Body of pancreas (tissue), 4 donors: ENCODE data around the gene CHSY1. TPM values are rescaled to one million over a fixed set of nuclear protein-coding genes. Genes with fewer than 3 reads are reported as not detected.
"Not testable (repeated sequence)": the region's sequence is repeated elsewhere in the genome, so short reads cannot be mapped to it uniquely, and the experiment has no call there.

Source experiments
- ATAC-seq: fragments of 150-250 bp; one replicate; pipeline ENCODE4 v1.9.1; 2016
- DNase-seq, 4 donors: peaks; one replicate each; pipeline ENCODE4 v3.0.0-alpha.2; 2019
- H3K27ac ChIP-seq, 4 donors: fragments of 200-600 bp; sonication (generic); 1 replicate in 3 of 4; 2 replicates in 1 of 4; pipeline versions ENCODE4 v1.5.1 to v1.6.1; 2016 to 2019; ENCODE audit warnings: mild to moderate bottlenecking in 1 of 4, mixed read lengths in 1 of 4, moderate library complexity in 1 of 4
- H3K27me3 ChIP-seq, 2 donors: fragments of 200-600 bp; sonication (generic); one replicate each; pipeline ENCODE4 v1.6.0; 2016; ENCODE audit warnings: mild to moderate bottlenecking in 1 of 2
- H3K36me3 ChIP-seq, 2 donors: fragments of 200-600 bp; sonication (generic); replicated peaks in 1 of 2; 2 replicates each; pipeline ENCODE4 v1.5.1; 2016; ENCODE audit warnings: low read depth in 2 of 2; ENCODE audit not compliant: insufficient read depth in 1 of 2
- H3K4me1 ChIP-seq: fragments of 200-600 bp; sonication (generic); one replicate; pipeline ENCODE4 v1.6.0; 2016
- H3K4me3 ChIP-seq, 2 donors: fragments of 200-600 bp; sonication (generic); 1 replicate in 1 of 2; 2 replicates in 1 of 2; pipeline ENCODE4 v1.5.1; 2016 to 2019
- H3K9me3 ChIP-seq, 3 donors: fragments of 200-600 bp; sonication (generic); 1 replicate in 2 of 3; 2 replicates in 1 of 3; pipeline ENCODE4 v1.5.1; 2016
- POLR2A ChIP-seq, 3 donors: fragments of 450-650 bp; IDR thresholded peaks; one replicate each; pipeline ENCODE4 v1.6.1; 2016; ENCODE audit warnings: antibody characterized with exemption in 3 of 3, mild to moderate bottlenecking in 2 of 3
- WGBS, 2 donors: methylation state at CpG; one replicate each; pipeline ENCODE4 v1.1.5; 2017; 5-methylcytosine and 5-hydroxymethylcytosine counted together
- intact Hi-C: fragments of 100-400 bp; cut with DNase I; formaldehyde crosslinking; loops from one replicate; pipeline ENCODE4 v1.15.1; 2023
- total RNA-seq, 2 donors: library from RNA; depleted of rRNA; stranded (reverse); fragments of >200 nt; gene quantifications; one replicate each; pipeline ENCODE4 v1.1.0, GENCODE V29; 2016
- TF ChIP-seq, protein P1 (sequence below), 7 experiments: fragments of 450-650 bp in 4 of 7; fragments of 200-600 bp in 3 of 7; sonication (generic) in 3 of 7; IDR thresholded peaks; one replicate each; pipeline ENCODE4 v1.5.1; 2016 to 2019; ENCODE audit warnings: antibody characterized with exemption in 7 of 7

CHSY1 gene
- total RNA-seq, 2 donors from 2014 or later, result 7.8 to 12.2 TPM

- Histone ChIP-seq H3K27me3 (no peaks in the 10 kb centered on the region), H3K4me3 (no peak overlapping the region), H3K27ac (no peak overlapping the region), H3K4me1 (peaks cover 12% of the 10 kb centered on the region), H3K9me3 (no peaks in the 10 kb centered on the region), H3K36me3 (no peaks in the 10 kb centered on the region)
- ATAC-seq, result no peak
- 83 to 86% methylated on average over 2 of the region's 2 CpGs for WGBS, 2 donors
- TF ChIP-seq POLR2A (IDR thresholded peaks at IDR 0.05), result no peak
- TF ChIP-seq, protein P1, sequence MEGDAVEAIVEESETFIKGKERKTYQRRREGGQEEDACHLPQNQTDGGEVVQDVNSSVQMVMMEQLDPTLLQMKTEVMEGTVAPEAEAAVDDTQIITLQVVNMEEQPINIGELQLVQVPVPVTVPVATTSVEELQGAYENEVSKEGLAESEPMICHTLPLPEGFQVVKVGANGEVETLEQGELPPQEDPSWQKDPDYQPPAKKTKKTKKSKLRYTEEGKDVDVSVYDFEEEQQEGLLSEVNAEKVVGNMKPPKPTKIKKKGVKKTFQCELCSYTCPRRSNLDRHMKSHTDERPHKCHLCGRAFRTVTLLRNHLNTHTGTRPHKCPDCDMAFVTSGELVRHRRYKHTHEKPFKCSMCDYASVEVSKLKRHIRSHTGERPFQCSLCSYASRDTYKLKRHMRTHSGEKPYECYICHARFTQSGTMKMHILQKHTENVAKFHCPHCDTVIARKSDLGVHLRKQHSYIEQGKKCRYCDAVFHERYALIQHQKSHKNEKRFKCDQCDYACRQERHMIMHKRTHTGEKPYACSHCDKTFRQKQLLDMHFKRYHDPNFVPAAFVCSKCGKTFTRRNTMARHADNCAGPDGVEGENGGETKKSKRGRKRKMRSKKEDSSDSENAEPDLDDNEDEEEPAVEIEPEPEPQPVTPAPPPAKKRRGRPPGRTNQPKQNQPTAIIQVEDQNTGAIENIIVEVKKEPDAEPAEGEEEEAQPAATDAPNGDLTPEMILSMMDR (IDR thresholded peaks at IDR 0.05), result no peak
- DNase-seq, result no peak
- intact Hi-C loops, result no loop called here
These were observed 31.8 kb downstream of the CHSY1 start for GRCh38 chr15:101220060-101220459.

DNA sequence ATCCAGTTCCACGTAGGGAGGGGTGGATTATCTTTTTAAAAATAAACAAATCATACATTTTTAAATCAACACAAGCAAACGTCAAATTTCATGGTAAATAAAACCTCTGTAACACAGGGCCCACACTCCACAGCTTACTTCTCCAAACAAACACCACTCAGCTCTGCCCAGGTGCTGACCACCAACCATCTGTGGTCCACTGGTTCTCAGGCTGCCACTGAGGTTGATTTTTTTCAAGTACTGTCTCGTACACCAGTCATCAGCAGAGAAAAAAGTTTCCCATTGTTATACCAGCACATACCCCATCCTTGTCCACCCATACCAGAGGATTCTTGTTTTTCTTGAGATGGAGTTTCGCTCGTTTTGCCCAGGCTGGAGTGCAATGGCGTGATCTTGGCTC is 32.4 kb downstream of the CHSY1 start:
- DNase-seq, result no peak
- Histone ChIP-seq H3K36me3 (no peaks in the 10 kb centered on the region), H3K4me1 (peaks cover 12% of the 10 kb centered on the region), H3K9me3 (no peaks in the 10 kb centered on the region), H3K27me3 (no peaks in the 10 kb centered on the region), H3K27ac (no peak overlapping the region), H3K4me3 (no peak overlapping the region)
- TF ChIP-seq POLR2A (IDR thresholded peaks at IDR 0.05), result no peak
- TF ChIP-seq, protein P1 (IDR thresholded peaks at IDR 0.05), result no peak
- intact Hi-C loops, result no loop called here
- no peak for ATAC-seq
- WGBS, 2 donors, result 76 to 80% methylated on average over 6 of the region's 6 CpGs

DNA sequence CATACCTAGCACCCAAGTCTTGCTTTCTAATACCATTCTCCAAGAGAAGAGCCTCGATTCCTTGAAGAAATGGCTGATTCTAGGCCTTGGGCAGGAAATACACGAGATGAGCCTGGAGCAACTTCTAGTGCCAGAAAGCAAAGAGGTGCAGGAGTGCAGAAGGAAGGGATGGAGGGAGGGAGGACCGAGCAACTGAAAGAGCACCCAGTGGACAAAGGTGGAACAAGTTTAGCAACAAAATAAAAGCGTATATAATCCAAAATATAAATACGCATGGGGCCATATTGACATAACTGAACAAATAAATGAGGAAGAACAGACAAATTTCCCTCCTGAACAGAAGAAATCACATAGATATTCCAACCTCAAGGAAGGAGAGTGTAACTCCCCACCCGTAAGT is 34.4 kb downstream of the CHSY1 start:
- DNase-seq (no peak), ATAC-seq (no peak)
- 86 to 90% methylated on average over 6 of the region's 6 CpGs for WGBS, 2 donors
- Histone ChIP-seq H3K4me3 (no peak overlapping the region), H3K27me3 (no peaks in the 10 kb centered on the region), H3K4me1 (peaks cover 10% of the 10 kb centered on the region), H3K27ac (no peak overlapping the region), H3K36me3 (no peaks in the 10 kb centered on the region), H3K9me3 (no peaks in the 10 kb centered on the region)
- no peak for TF ChIP-seq POLR2A (IDR thresholded peaks at IDR 0.05)
- TF ChIP-seq, protein P1 (IDR thresholded peaks at IDR 0.05), result no peak
- intact Hi-C loops, result no loop called here

GRCh38 chr15:101216100-101216499 is 35.7 kb downstream of the CHSY1 start:
- intact Hi-C loops, result no loop called here
- Histone ChIP-seq H3K9me3 (no peaks in the 10 kb centered on the region), H3K27ac (no peak overlapping the region), H3K27me3 (no peaks in the 10 kb centered on the region), H3K4me3 (no peak overlapping the region), H3K4me1 (peaks cover under 1% of the 10 kb centered on the region), H3K36me3 (no peaks in the 10 kb centered on the region)
- WGBS, 2 donors, result 93 to 96% methylated on average over 3 of the region's 3 CpGs
- no peak for TF ChIP-seq POLR2A (IDR thresholded peaks at IDR 0.05)
- TF ChIP-seq, protein P1 (IDR thresholded peaks at IDR 0.05), result no peak
- DNase-seq (no peak), ATAC-seq (no peak)

GRCh38 chr15:101215681-101216080 is 36.2 kb downstream of the CHSY1 start:
- Histone ChIP-seq H3K4me1 (peaks cover 4% of the 10 kb centered on the region), H3K27me3 (no peaks in the 10 kb centered on the region), H3K27ac (no peak overlapping the region), H3K4me3 (no peak overlapping the region), H3K36me3 (no peaks in the 10 kb centered on the region), H3K9me3 (no peaks in the 10 kb centered on the region)
- WGBS, 2 donors, result 93 to 96% methylated on average over 4 of the region's 4 CpGs
- ATAC-seq, result no peak
- TF ChIP-seq, protein P1 (IDR thresholded peaks at IDR 0.05), result no peak
- no peak for TF ChIP-seq POLR2A (IDR thresholded peaks at IDR 0.05)
- intact Hi-C loops, result no loop called here
- DNase-seq, result no peak

- 91 to 93% methylated on average over 6 of the region's 6 CpGs for WGBS, 2 donors
- H3K36me3 ChIP-seq, H3K27me3 ChIP-seq, H3K27ac ChIP-seq, DNase-seq, H3K9me3 ChIP-seq, intact Hi-C loops, H3K4me3 ChIP-seq, ATAC-seq: not testable (repeated sequence)
- peaks cover 11% of the 10 kb centered on the region for H3K4me1 ChIP-seq
These were observed 37.3 kb downstream of the CHSY1 start for GRCh38 chr15:101214435-101215097.
